ENCODE measurements around the gene TAS2R46.
"Not testable (repeated sequence)": the region's sequence is repeated elsewhere in the genome, so short reads cannot be mapped to it uniquely, and the experiment has no call there.

DNA sequence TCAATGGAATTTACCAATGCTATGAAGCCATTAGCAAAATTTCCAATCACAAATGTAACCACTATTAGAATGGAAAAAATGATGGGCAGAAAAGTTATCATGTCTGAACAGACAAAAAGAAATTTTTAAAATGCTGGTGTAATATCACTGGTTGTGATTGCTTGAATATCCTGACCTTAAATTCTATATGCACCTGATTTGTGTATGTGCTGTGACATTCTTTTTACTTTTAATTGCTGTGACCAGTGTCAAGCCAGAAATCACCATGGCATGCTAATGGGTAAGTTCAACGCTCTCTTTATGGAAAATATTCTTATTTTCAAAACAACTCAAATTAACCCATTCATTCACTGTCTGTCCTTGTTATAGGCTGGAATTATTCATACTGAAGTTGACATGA lies at the start of gene TAS2R46:
- TF ChIP-seq, protein P1, sequence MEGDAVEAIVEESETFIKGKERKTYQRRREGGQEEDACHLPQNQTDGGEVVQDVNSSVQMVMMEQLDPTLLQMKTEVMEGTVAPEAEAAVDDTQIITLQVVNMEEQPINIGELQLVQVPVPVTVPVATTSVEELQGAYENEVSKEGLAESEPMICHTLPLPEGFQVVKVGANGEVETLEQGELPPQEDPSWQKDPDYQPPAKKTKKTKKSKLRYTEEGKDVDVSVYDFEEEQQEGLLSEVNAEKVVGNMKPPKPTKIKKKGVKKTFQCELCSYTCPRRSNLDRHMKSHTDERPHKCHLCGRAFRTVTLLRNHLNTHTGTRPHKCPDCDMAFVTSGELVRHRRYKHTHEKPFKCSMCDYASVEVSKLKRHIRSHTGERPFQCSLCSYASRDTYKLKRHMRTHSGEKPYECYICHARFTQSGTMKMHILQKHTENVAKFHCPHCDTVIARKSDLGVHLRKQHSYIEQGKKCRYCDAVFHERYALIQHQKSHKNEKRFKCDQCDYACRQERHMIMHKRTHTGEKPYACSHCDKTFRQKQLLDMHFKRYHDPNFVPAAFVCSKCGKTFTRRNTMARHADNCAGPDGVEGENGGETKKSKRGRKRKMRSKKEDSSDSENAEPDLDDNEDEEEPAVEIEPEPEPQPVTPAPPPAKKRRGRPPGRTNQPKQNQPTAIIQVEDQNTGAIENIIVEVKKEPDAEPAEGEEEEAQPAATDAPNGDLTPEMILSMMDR (IDR thresholded peaks at IDR 0.05): not testable (repeated sequence)
- not testable (repeated sequence) for TF ChIP-seq POLR2A (IDR thresholded peaks at IDR 0.05)

Data from uterus (tissue), 2 donors.